GM10266 (cell line): ENCODE results near the gene ZFP91.

Experiments
- DNase-seq: peaks from one replicate; pipeline ENCODE4 v3.0.0; 2012; ENCODE audit errors: extremely low spot score
- TF ChIP-seq, protein P1 (sequence below): IDR thresholded peaks from 2 replicates; pipeline ENCODE4 v1.5.1; 2012; ENCODE audit warnings: mild to moderate bottlenecking, low read depth; ENCODE audit not compliant: control insufficient read depth, insufficient read depth; ENCODE audit errors: missing control alignments

ZFP91 gene, protein sequence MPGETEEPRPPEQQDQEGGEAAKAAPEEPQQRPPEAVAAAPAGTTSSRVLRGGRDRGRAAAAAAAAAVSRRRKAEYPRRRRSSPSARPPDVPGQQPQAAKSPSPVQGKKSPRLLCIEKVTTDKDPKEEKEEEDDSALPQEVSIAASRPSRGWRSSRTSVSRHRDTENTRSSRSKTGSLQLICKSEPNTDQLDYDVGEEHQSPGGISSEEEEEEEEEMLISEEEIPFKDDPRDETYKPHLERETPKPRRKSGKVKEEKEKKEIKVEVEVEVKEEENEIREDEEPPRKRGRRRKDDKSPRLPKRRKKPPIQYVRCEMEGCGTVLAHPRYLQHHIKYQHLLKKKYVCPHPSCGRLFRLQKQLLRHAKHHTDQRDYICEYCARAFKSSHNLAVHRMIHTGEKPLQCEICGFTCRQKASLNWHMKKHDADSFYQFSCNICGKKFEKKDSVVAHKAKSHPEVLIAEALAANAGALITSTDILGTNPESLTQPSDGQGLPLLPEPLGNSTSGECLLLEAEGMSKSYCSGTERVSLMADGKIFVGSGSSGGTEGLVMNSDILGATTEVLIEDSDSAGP

DNA sequence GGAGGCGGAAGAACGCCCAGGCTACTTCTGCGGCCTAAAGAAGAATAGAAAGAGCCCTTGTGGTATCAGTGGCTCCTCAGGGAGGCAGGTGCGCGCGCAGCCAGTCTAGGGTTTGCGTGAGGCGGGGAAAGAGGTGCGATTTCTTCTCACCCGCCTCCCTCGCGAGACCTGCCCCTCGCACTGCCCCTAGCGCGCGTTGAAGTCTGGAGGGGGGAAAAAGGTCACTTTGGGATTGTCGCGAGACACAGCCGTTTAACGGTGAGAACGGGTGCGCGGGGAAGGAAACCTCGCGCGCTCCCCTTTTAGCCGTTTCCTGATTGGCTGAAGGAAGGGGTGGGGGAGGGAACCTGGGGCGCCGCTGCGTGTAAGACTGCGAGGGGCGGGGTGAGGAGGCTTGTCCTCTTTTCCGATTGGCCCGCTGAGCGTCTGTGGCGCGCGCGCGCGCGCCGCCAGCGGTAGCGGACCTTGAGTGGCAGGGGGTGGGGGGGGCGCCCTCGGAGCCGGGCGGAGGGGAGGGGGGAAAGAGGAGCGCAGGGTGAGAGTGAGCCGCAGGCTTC lies at the start of gene ZFP91:
TSS of gene ZFP91 (plus strand) at position 429 of the 557 bp plus-strand sequence. CDS start 219 bp downstream, outside the sequence.
- peak; percentile 90 for DNase-seq
- TF ChIP-seq, protein P1, sequence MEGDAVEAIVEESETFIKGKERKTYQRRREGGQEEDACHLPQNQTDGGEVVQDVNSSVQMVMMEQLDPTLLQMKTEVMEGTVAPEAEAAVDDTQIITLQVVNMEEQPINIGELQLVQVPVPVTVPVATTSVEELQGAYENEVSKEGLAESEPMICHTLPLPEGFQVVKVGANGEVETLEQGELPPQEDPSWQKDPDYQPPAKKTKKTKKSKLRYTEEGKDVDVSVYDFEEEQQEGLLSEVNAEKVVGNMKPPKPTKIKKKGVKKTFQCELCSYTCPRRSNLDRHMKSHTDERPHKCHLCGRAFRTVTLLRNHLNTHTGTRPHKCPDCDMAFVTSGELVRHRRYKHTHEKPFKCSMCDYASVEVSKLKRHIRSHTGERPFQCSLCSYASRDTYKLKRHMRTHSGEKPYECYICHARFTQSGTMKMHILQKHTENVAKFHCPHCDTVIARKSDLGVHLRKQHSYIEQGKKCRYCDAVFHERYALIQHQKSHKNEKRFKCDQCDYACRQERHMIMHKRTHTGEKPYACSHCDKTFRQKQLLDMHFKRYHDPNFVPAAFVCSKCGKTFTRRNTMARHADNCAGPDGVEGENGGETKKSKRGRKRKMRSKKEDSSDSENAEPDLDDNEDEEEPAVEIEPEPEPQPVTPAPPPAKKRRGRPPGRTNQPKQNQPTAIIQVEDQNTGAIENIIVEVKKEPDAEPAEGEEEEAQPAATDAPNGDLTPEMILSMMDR = no peak

DNA sequence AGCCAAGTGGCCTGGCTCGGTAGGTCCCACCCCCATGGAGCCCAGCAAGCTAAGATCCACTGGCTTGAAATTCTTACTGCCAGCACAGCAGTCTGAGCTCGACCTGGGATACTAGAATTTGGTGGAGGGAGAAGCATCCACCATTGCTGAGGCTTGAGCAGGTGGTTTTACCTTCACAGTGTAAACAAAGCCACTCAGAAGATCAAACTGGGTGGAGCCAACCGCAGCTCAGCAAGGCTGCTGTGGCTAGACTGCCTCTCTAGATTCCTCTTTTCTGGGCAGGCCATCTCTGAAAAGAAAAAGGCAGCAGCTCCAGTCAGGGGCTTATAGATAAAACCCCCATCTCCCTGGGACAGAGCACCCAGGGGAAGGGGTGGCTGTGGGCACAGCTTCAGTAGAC lies 48.6 kb upstream of the ZFP91 start:
- TF ChIP-seq, protein P1 = no peak
- no peak for DNase-seq

DNA sequence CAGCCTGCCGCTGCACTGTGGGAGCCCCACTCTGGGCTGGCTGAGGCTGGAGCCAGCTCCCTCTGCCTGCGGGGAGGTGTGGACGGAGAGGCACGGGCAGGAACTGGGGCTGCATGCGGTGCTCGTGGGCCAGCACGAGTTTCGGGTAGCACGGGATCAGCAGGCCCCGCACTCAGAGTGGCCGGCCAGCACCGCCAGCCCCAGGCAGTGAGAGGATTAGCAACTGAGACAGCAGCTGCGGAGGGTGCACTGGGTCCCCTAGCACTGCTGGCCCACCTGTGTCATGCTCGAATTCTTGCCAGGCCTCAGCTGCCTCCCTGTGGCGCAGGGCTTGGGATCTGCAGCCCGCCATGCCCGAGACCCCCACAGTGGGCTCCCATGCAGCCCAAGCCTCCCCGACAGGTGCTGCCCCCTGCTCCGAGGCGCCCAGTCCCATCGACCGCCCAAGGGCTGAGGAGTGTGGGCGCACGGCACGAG lies 47.0 kb upstream of the ZFP91 start:
- TF ChIP-seq, protein P1 = no peak

DNA sequence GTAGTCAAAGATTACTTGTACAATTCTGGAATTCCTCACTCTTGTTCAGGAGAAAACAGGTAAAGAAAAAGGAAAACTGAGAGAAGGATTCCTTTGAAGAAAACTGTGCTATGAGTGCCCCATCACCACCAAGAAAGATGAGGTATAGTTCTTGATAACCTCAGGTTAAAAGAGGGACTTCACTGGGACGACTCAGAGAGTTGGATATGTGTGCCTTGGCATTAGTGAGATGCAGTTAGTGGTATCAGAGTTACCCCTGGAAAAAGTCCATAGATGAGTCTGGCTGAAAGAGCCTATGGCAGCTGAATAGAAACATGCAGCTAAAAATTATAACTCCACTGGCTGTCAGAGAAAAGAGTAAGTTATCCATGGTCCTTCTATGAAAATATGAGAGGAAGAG lies 32.0 kb upstream of the ZFP91 start:
- DNase-seq = no peak
- TF ChIP-seq, protein P1 = no peak

More for the DNA sequence above, 47.0 kb upstream of the ZFP91 start:
- no peak for DNase-seq

DNA sequence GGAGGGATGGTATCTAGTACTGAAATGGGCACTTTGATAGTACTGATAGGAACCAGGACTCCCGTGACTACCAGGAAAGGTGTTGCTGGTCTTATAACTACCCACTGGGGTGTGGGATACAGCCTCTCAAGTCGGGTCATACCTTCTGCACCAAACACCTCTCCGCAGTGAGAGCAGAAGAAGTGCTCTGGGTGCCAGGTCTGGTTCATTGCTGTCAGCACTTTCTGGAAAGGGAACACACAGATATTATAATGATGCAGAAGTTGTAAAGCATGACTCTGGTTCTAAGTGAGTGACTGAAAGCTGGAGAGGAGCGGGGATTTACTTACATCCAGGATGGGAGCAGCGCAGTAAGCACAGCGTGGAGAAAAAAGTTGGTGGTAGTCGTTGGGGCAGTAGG lies 29.2 kb upstream of the ZFP91 start:
- DNase-seq = no peak
- TF ChIP-seq, protein P1 = no peak

DNA sequence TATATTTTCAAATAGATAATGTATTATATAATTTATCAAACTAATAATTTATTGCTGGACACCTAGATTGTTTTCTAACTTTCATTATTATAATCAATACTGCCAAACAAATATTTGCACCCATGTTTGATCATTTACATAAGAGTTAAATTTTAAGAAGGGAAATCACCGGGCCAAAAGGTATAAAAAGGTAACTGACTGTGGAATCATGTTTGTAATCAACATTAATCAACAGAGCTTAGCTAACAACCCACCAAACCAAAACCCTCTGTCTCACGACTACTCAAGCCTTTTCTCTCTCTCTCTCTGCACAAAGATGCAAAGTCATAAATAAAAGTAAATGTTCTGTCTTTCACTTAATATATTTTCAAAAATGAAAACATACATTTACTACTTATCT lies 18.0 kb upstream of the ZFP91 start:
- DNase-seq = no peak
- TF ChIP-seq, protein P1 = no peak
